DND-41 (cell line): ENCODE results near the gene AZI2.
A peak's percentile ranks its signal among the peaks of the same experiment; 100 is the strongest.

Experiments
- CTCF ChIP-seq: IDR thresholded peaks from 2 replicates; pipeline ENCODE4 v1.5.1; 2012; ENCODE audit warnings: borderline replicate concordance, low read length, moderate library complexity, mild to moderate bottlenecking; ENCODE audit not compliant: poor library complexity, severe bottlenecking; ENCODE audit errors: extremely low read depth
- EZH2 ChIP-seq: IDR thresholded peaks from 3 replicates; pipeline ENCODE4 v1.6.1; 2012; ENCODE audit warnings: borderline replicate concordance, low read depth, mild to moderate bottlenecking, moderate library complexity, low read length, inconsistent platforms; ENCODE audit not compliant: severe bottlenecking

GRCh38 chr3:28348629-28349468 is at the start of gene AZI2, which contains the start of gene ZCWPW2:
- TF ChIP-seq EZH2 (no peak), CTCF (peak; percentile 44)
